HG02852 (cell line): ENCODE data around the gene ASB1.

ENCODE experiments used
- ATAC-seq: cut with Tn5 transposase; IDR thresholded peaks from one replicate; pipeline ENCODE4 v1.9.1; 2021; ENCODE audit warnings: mild to moderate bottlenecking, moderate library complexity; ENCODE audit not compliant: unreplicated experiment

ASB1 gene

DNA sequence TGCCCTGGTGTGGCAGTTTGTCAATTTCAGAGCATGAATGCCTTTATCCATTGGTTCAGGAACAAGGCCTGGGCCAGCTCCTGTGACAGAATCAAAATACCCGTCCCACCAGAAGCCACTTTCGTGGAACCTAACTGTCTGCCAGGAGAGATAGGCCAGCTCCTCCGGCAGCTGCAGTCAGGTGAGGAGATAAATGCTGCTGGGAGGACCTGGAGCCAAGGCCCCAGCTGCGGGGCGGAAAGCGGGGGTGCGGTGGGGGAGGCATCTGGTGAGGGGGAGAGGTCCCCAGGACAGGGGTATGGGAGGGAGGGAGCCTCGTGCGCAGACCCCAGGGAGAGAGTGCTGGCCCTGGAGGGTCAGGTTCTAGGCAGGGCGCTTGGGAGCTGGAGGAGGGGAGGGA lies 4.4 kb upstream of the ASB1 start:
- ATAC-seq: no peak

DNA sequence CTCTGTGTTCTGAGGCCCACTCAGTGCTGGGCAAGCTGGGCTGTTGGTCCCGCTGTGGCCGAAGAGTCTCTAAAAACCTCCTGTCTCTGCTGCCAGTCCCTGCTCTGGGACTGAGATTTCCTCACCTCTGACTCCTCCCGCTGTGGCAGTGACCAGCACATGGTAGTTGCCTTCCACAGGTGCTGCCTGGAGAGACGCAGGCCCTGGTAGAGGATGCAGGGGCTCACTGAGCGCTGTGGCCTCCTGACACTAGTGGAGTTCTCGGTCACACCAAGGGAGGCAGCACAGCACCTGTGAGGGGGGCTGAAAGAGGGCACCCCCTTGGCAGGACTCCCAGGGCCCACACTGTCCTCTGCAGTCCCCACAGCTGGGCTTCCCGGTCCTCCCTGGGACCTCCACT lies 3.8 kb upstream of the ASB1 start:
- ATAC-seq: no peak

DNA sequence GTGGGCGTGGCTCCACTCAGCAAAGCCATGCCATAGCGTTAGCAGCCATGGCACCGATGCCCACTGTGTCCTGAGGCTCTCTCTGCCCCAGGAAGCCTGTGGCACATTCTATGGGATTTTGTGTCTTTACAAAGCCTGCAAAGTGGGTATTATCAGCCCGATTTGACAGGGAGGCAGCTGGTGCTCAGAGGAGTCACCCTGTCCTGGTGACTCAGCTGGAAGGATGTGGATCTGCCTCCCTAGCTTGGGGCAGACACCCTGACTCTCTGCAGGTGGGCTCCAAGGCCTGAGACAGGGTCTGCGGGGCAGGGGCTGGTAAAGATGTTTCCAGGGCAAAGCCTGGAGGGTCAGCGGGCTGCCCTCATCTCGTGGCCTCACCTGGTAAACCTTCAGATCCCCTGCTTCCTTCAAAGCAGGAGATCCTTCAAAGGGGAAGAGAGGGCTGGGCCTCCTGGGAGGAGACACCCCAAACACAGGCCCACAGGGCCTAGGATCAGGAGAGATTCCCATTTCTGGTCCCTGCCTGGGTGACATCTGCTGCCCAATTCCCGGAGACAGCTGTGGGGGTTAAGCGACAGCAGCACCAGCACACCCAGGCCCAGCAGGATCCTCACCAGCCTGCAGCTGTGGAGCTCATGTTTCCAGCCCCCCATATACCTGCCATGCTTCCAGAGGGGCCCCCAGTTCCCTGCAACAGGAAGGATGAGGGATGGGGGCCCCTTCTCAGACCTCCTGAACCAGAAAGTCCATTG lies 3.0 kb upstream of the ASB1 start:
- no peak for ATAC-seq

DNA sequence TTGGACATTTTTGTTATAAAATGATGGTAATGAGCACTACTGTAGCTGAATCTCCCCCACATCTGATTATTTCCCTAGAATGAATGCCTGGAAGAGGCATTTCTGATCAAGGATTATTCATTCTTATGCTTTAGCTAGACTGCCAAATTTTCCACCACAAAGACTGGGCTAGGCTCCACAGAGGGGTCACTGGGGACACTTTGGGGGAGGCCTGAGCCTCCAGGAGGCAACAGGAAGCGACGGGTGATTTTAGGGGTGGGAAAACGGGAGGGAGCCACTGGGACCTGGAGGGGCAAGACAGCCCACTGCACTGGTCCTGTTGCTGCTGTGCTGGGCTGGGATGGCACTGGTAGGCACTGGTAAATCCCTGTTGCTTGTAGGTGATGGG lies 2.4 kb upstream of the ASB1 start:
- no peak for ATAC-seq

DNA sequence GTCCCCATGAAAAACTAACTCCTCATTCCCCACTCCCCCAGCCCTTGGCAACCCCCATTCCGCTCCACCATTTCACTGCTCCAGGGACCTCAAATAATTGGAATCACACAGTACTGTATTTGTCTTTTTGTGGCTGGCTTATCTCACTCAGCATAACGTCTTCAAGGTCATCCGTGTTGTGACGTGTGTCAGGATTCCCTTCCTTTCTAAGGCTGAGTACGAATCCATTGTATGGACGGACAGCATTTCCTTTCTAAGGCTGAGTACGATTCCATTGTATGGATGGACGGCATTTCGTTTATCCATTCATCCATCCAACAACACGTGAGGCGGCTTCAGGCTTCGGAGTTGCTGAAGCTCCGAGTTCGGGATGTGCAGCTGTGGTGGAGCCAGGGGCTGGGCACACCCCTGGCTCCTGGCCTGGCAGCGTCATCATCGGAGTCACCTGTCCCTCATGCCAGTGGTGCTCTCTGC lies 1.2 kb upstream of the ASB1 start:
- ATAC-seq: no peak

DNA sequence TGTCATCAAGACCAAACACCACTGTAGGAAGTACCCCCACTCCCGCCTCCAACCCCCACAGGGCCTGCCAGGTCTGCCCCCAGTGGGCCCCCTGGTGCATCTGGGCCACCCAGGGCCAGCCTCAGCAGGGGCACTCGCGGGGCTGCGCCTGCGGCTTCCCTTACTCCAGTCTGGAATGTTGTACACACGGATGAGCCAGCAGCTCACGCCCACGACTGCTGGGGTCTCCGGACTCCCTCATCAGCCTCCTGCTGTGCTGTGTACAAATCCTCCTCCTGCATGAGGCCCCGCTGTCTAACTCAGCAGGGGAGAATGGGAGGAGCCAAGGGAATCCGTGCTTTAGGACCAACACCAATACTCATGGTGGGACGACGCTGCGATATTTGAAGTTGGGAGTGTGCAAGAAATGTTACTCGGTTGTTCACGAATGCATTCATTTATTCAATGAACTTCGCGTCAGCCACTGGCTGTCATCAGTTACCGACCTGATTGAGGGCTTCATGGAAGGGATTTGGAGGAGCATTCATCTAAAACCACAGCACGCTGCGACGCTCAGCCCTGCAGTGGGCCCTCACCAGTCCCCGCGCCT lies 654 bp upstream of the ASB1 start:
- ATAC-seq: peak; percentile 10

DNA sequence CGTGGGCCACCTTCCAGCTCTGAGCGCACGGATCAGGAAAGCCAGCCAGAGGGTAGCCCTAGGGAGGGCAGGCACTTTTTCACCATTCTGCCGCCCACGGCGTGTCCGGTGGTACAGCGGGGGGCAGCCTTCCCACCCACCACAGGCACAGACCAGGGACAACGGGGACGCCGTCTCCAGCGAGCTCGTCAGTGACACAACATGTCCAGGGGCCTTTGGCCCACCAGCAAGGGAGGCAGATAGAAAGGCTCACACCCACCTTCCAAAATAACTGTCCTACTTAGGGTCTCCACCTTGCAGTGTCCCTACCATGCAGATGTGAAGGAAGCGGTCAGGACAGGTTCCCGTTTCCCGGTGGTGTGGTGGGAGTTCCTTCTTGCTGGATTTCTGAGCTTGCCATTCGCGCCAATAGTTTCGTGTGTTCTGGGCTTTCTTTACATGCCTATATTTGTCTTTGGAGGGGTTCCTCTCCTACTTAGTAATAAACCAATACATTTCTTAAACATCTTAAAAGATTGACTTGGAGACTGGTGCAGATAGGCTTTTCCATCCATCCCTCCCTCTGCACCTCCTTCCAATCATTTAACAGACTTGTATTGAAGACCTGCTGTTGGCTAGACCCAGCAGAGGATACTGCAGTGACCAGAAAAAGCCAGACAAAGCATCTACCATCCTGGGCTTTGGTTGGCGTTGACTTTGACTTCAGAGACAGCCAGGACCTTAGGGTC lies 872 bp downstream of the ASB1 start:
- peak; percentile 2 for ATAC-seq

DNA sequence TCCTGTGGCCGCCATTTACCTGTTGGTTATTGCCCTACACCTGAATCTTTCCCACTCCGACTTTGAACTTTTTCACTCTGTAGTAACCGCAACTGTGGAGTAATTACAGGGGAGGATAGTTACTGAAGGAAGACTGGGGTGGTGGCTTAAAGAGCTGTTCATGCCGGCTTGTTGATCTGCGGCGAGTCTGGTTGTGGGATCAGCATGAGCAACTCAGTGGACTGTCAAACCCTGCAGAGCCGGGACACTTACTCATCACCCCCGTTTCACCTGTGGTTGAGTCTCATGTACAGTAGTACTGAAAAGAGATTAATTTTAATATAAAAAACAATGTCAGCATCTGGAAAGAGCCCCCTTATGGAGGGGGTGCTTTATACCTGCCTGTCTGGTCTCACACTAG lies 2.1 kb downstream of the ASB1 start:
- ATAC-seq: no peak

DNA sequence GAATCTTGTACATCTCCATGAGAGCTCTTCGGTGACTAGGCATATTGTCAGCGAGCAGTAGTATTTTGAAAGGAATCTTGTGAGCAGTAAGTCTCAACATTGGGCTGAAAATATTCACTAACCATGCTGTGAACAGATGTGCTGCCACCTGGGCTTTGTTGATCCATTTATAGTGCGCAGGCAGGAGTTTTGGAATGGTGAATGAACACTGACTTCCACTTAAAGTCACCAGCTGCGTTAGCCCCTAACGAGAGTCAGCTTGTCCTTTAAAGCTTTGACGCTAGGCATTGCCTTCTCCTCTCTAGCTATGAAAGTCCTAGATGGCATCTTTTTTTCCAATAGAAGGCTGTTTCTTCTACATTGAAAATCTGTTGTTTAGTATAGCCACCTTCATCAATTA lies 4.1 kb downstream of the ASB1 start:
- ATAC-seq: no peak

DNA sequence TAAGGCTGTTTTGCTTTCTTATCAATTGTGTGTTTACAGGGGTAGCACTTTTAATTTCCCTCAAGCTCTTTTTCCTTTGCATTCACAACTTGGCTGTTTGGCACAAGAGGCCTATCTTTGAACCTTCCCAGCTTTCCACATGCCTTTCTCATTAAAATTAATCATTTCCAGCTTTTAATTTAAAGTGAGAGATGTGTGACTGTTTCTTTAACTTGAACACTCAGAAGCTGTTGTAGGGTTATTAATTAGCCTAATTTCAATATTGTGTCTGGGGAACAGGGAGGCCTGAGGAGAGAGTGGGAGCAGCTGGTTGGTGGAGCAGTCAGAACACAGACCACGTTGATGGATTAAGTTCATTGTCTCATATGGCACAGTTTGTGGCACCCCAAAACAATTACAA lies 4.7 kb downstream of the ASB1 start:
- ATAC-seq: no peak

DNA sequence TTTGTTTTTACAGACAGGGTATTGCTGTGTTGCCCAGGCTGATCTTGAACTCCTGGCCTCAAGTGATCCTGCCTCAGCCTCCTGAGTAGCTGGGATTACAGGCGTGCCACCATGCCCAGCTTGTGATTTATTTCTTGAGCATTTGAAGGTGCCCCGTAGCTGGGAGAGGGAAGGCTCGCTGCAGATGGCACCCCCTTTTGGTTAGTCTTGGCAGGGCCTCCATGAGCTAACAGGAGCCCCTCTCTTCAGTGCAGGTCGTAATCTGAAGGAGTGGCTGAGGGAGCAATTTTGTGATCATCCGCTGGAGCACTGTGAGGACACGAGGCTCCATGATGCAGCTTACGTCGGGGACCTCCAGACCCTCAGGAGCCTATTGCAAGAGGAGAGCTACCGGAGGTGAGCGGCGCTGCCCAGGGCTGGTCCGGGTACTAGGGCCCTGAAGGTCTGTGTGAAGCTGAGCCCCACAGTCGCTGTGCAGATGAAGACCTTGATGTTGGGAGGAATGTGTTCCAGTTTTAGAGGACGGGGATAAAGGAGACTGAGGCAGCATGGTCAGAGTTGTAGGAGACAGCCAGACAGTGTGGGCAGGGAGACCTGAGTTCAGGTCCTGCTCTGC lies 6.7 kb downstream of the ASB1 start:
- ATAC-seq: no peak

DNA sequence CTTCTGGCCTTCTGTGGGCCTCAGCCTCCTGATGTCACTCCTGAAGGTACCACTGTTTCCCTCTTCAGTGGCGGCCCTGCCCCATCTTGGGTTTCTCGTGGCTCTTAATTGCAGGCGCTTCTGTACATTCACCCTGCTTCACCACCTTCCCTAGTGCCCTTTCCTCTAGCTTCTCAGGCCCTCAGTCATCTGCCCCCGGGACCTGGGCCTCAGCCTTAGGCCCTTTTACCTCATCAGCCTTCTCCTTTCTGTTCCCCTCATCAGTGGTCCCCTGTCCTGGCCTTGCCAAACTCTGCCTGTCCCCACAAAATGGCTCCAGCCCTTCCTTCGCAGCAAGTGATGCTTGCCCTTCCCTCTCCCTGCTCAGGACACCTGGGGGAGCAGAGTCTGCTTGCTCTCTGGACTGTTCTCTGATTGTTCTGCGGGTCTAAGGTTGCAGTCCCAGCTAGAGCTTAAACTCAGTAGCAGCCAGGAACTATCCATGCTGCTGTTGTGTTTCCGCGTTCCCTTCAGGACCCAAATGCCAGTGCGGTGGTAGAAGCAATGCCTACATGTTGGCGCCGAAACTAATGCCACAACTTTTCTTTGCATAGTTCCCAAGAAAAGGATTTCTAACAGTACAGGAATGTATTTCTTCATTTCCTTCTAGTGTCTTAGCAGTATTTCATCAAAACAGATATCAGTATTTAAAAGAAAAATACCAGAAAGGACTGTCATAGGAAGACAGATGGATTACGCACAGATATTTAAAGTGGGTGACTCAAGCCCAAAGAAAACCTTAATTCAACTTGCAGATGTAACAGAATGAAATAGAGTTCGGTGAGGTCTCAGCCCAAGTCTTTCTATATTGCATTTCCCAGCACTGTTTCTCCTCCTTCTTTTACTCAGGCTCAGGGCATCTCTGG lies 7.5 kb downstream of the ASB1 start:
- ATAC-seq: no peak

DNA sequence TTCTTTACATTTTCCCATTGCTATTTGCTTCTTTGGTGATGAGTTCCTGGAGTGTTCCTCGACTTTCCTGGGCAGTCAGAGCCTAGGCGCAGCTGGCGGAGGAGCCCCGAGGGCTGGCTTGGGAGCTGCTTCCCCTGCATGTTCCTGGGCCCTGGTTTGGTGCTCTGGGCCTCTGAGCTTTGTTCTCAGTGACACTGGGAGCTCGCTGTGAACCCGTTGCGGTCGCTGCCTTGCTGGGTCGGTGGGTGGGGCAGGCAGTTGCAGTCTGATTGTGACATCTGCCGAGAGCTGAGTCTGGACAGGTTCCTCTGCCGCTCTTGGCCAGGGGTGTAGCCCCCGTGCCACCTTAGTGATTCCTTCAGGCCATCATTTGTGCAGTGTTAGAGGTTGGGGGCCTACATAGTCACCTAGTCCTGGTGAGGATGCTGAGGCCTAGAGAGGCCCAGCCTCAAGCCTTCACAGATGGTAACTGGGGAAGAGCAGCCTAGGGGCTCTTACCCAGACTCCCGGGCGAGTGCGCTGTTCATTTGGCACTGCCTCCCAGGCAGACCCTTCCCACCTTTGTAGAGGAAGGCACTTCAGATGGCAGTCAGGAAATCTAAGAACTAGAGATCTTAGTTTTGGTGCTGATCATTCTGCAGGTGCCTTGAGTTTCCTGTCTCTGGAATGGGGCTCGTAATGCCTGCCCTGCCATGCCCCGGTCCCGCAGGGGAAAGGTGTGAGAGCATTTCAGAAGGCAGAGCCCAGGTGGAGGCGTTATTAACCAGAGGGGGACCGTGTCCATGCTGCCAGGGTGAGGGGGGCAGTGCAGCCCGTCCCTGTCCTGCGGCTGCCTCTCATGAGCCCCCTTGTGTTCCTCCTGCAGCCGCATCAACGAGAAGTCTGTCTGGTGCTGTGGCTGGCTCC lies 8.4 kb downstream of the ASB1 start:
- no peak for ATAC-seq

DNA sequence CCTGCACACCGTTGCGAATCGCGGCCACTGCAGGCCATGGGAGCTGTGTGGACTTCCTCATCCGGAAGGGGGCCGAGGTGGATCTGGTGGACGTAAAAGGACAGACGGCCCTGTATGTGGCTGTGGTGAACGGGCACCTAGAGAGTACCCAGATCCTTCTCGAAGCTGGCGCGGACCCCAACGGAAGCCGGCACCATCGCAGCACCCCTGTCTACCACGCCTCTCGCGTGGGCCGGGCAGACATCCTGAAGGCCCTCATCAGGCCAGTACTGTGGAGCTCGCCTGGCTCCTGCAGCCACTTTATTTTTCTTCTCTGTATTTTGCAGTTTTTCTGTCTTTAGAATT lies 9.0 kb downstream of the ASB1 start:
- ATAC-seq: no peak

DNA sequence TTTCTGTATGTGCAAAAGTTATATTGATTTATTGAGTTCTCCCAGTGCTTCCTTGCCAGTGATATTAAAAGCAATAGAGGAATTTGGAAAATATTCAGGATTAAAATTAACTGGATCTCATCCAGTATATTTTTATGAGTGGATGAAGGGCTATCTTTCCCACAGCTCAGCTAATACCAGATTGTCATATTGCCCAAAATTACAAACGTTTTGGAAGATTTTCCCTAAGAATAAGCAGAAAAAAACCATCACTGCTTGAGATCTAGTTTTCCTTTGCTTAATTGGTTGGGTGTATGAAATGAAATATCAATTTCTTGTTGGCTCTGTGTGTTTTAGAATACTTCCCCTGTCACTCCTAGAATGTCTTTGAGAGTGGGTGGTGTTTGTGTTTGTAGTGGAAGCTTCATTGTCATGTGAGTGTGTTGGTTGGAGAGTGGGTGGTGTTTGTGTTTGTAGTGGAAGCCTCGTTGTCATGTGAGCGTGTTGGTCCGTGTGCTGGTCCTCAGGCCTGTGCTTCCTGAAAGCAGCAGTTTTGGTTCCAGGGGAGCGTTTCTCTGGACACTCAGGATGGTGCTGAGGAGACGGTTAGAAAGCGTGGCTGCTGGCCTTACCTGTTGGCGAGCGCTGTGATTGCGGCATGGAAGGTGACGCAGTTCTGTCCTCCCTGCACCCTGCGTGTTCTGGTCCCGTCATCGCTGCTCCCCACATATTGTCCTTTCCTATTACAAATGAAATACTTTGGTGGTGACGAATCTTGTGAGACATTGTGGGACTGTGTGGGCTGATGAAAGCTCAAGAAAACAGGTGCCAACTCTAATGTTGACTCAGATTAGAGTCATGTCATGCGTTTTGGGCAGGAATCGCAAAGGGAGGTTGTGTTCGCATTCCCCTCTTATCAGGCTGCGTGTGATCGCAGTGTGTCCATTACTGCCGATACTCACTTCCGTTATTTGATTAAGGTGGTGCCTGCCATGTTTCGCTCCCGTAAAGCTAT lies 12.4 kb downstream of the ASB1 start:
- ATAC-seq: no peak

DNA sequence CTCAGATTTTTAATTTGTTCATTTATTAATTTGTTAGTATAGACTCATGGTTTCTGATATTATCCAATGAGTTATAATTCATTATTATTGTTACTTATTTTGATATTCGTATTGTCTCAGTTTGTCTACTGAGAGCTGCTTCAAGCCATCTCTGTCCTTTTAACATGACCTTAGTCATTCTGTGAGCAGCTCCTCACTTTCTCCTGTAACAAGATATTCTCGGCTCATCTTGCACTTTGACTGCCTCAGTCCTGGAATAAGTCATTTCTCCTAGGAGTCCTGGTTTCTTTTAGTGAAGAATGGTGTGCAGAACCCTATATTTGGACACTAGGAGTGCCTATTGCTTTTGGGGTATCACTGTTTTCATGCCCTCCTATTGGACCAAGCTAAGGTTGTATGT lies 13.2 kb downstream of the ASB1 start:
- no peak for ATAC-seq

DNA sequence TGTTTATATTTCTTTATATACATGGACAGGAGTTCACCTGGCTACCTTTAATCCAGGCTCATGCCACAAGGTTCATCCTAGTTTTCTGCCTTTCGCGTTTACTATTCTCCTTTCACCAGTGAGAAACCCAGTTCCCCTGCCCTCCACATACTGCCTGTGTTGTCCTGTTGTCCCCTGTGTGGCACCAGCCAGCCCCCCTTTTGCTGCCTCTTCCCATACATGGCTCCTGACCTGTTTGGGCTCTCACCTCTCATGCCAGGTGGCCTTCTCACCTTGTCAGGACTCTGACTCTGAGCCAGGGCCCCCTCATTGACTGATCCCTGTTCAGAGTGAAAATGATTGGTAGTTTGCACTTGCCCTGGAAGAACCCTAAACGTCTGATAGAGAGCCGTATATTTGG lies 13.6 kb downstream of the ASB1 start:
- no peak for ATAC-seq

DNA sequence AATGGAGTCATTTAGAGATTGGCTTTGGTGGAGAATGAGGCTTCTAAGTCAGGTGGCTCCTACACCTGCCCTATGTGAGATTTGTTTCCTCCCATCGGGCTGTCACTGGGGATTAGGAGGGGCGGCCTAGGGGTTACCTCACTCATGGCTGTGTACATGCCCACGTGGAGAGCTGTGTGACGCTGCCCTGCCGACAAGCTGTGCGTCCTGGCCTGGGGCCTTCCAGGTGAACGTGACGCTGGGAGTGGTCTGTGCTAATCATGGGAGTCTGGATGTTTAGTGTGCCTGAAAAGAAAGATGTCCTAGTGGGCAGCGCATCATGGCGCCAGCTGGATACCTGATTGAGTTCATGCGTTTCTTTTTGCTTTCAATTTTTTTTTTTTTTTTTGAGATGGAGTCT lies 14.0 kb downstream of the ASB1 start:
- no peak for ATAC-seq
